Activated T-helper 17 cell treated with anti-CD3 and anti-CD28 coated beads, Interleukin-2, amount 50 U/mL, for 72 hours (primary cell): ENCODE data around the gene JOSD2. TPM values are rescaled to one million over a fixed set of nuclear protein-coding genes. Genes with fewer than 3 reads are reported as not detected.
"Not testable (repeated sequence)": the region's sequence is repeated elsewhere in the genome, so short reads cannot be mapped to it uniquely, and the experiment has no call there.

ENCODE experiments used
- ATAC-seq: fragments of 150-1000 bp; cut with Tn5 transposase; replicated peaks from 2 replicates; pipeline ENCODE4 v1.10.0; 2021; ENCODE audit warnings: mild to moderate bottlenecking, moderate library complexity
- H3K27ac Mint-ChIP-seq: one replicate; pipeline ENCODE4 v1.8.0; 2022; ENCODE audit warnings: mixed read lengths
- H3K27me3 Mint-ChIP-seq: one replicate; pipeline ENCODE4 v1.8.0; 2022; ENCODE audit warnings: mixed read lengths
- H3K36me3 Mint-ChIP-seq: one replicate; pipeline ENCODE4 v1.8.0; 2022; ENCODE audit warnings: low read depth, mild to moderate bottlenecking, mixed read lengths
- H3K4me1 Mint-ChIP-seq: one replicate; pipeline ENCODE4 v1.8.0; 2022; ENCODE audit warnings: mixed read lengths
- H3K4me3 Mint-ChIP-seq: one replicate; pipeline ENCODE4 v1.8.0; 2022; ENCODE audit warnings: mild to moderate bottlenecking, mixed read lengths
- H3K9me3 Mint-ChIP-seq: one replicate; pipeline ENCODE4 v1.8.0; 2022; ENCODE audit warnings: mixed read lengths
- total RNA-seq, 2 donors: library from RNA; stranded (reverse); gene quantifications; one replicate each; pipeline ENCODE4 v1.2.3, GENCODE V29; 2022

JOSD2 gene
- total RNA-seq, 2 donors from 2014 or later: 37.5 to 45.8 TPM

DNA sequence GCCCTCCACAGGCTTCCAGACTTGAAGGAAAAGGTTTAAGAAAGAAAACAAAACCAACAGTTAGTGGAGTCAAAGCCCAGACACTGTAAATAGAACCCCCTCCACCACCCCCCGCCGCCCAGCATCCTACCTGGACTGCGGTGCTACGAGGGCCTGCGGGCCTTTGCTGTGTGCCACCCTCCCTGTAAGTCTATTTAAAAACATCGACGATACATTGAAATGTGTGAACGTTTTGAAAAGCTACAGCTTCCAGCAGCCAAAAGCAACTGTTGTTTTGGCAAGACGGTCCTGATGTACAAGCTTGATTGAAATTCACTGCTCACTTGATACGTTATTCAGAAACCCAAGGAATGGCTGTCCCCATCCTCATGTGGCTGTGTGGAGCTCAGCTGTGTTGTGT lies 28.1 kb downstream of the JOSD2 start:
- Mint-ChIP-seq H3K36me3 (peaks cover 69% of the 10 kb centered on the region), H3K4me3 (no peak overlapping the region), H3K9me3 (no peaks in the 10 kb centered on the region), H3K27ac (no peak overlapping the region), H3K27me3 (no peaks in the 10 kb centered on the region), H3K4me1 (no peaks in the 10 kb centered on the region)
- no peak for ATAC-seq

DNA sequence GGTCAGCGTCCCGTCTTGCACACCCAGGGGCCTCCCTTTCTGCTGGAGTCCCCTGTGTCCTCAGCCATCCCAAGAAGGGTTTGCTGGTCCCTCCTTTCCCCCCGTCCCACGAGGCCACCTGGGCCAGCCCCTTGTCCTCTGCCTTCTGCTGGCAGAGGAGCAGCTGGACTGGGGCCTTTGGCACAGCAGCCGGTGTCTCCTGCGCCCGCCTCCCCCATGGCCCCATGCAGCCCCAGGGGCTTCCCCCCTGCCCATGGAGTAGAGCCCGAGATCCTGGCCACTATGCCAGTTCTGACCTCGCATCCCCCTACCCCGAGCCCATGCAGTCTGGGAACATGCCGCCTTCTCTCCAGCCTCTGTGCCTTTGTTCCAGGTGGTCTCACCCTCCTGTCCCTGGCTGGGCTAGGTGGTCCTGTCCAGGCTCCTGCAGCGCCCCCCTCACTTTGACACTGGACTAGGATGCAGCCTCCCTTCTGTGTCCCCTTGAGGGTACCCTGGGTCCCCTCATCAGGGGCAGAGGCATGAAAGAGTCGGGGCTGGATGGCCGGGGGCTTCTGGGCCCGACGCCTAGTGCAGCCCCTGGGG lies 28.6 kb downstream of the JOSD2 start:
- Mint-ChIP-seq H3K4me3 (no peak overlapping the region), H3K36me3 (peaks cover 74% of the 10 kb centered on the region)

DNA sequence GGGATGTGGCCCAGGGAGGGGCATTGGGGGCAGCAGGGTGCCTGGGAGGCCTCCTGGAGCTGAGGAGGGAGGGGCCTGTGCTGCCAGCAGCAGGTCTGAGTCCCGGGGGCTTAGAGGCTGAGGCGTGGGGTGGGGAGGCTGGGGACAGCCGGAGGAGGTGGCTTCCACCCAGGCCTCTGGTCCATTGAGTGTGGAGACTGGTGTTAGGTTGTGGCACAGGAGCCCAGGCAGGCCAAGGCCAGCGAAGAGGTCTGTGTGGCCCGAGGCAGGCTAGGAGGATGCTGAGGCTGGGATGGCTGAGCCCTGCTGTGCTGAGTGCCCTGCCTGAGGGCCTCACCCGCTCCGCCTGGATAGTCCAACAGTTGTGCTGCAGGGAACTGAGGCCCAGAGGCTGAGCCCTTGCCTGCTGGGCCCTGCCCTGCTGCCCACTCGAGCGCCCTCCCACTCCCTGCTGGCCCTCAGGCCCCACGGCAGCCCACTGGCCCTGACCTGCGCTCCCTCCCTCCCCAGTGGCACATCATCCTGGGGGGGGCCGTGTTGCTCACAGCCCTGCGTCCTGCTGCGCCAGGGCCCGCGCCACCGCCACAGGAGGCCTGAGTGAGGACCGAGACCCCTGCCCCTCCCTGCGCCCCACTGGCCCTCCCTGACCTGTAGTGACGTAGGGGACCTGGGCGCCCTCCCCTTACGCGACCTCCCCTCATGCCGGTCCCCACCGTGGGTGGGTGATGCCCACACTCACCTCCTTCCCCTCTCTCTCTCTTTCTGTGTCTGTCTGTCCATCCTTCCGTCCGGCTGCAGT lies 29.4 kb downstream of the JOSD2 start:
- Mint-ChIP-seq H3K27me3 (no peaks in the 10 kb centered on the region), H3K36me3 (peaks cover 74% of the 10 kb centered on the region), H3K9me3 (no peaks in the 10 kb centered on the region), H3K4me1 (peaks cover 10% of the 10 kb centered on the region), H3K27ac (peak overlapping the region; percentile 19), H3K4me3 (no peak overlapping the region)
- no peak for ATAC-seq

More for the DNA sequence above, 28.6 kb downstream of the JOSD2 start:
- H3K27ac Mint-ChIP-seq: no peak overlapping the region
- no peaks in the 10 kb centered on the region for H3K9me3 Mint-ChIP-seq
- ATAC-seq: no peak
- peaks cover 5% of the 10 kb centered on the region for H3K4me1 Mint-ChIP-seq
- no peaks in the 10 kb centered on the region for H3K27me3 Mint-ChIP-seq

DNA sequence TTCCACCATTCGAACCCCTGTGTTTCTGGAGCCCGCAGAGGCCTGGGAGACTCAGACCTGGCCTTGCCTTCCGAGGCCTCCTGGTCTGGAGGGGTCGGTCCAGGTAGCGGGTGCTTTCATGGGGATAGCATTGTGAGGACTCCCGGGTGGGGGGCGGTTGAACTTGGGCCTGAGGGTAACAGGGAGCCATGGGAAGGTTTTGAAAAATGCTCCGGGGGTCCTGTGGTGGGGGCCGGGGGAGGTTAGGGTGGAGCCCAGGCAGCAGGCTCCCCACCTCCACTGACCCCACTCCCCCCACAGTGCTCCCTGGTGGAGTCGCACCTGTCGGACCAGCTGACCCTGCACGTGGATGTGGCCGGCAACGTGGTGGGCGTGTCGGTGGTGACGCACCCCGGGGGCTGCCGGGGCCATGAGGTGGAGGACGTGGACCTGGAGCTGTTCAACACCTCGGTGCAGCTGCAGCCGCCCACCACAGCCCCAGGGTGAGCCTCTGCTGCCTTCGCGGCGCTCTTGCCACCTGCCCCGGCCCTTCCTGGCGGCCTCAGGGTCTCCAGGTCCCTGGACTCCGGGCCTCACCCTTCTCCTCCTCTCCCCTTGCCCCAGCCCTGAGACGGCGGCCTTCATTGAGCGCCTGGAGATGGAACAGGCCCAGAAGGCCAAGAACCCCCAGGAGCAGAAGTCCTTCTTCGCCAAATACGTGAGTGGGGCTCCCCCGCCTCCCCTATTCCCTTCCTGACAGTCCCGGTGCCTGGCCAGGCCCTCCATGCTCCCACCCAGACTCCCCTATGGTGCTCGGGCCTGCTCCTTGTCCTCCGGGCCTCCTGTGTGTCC lies 30.5 kb downstream of the JOSD2 start:
- Mint-ChIP-seq H3K4me1 (peaks cover 12% of the 10 kb centered on the region), H3K9me3 (no peaks in the 10 kb centered on the region), H3K4me3 (no peak overlapping the region), H3K27ac (peak overlapping the region; percentile 19), H3K36me3 (peaks cover 78% of the 10 kb centered on the region), H3K27me3 (no peaks in the 10 kb centered on the region)
- ATAC-seq: no peak

DNA sequence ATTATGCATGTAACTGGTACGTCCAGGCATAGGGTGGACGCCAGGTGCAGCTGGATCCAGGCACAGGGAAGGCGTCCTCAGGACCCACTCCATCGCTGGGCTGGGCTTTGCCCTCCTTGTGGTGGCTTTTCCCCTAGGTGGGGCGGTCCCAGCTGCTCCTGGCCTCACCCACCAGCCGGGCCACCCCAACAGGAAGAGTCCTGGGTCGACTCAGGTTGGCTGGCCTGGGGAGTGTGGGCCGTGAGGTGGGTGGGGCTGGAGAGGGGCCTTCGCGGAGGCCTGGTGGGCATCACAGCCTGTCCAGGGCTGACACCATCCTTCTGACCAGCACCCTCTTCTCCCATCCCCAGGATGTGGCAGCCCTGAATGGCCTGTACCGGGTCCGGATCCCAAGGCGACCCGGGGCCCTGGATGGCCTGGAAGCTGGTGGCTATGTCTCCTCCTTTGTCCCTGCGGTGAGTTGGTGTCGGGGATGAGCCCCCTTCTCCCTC lies 31.2 kb downstream of the JOSD2 start:
- Mint-ChIP-seq H3K36me3 (peaks cover 71% of the 10 kb centered on the region), H3K27me3 (no peaks in the 10 kb centered on the region), H3K4me3 (no peak overlapping the region), H3K27ac (no peak overlapping the region), H3K4me1 (peaks cover 12% of the 10 kb centered on the region), H3K9me3 (no peaks in the 10 kb centered on the region)
- no peak for ATAC-seq

DNA sequence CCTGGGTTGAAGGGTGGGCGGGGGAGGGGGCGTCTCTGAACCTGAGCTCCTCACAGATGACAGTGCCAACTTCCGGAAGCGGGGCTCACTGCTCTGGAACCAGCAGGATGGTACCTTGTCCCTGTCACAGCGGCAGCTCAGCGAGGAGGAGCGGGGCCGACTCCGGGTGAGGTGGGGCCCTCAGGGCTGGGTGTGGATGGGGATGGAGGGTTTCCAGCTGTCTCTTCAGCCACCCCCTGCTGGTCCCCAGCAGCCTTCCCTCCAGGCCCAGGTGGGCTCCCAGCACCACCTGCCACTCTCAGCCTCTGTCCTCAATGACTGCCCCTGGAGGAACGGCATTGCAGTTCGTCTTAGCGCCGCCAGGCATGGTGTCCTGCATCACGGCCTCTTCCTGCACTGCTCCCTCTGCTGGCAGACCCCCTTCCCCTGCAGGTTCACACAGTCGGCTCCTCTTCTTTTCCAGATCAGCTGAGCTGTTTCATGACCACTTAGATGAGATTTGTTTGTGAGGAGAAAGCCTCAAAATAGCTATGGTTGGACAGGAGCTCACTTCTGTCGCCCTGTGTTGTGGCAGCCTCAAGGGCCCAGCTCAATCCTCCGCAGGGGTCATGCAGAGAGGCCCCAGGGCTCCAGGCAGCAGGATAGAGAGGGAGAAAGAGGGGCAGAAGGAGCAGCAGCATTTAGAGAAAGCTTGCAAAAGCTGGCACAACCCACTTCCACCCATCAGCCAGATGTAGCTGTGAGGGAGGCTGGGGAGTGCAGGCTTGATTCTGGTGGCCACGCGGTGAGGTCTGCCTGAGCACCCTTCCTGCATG lies 31.9 kb downstream of the JOSD2 start:
- Mint-ChIP-seq H3K4me3 (no peak overlapping the region), H3K4me1 (peaks cover 12% of the 10 kb centered on the region), H3K27me3 (no peaks in the 10 kb centered on the region), H3K9me3 (no peaks in the 10 kb centered on the region), H3K36me3 (peaks cover 65% of the 10 kb centered on the region), H3K27ac (no peak overlapping the region)
- ATAC-seq: no peak

DNA sequence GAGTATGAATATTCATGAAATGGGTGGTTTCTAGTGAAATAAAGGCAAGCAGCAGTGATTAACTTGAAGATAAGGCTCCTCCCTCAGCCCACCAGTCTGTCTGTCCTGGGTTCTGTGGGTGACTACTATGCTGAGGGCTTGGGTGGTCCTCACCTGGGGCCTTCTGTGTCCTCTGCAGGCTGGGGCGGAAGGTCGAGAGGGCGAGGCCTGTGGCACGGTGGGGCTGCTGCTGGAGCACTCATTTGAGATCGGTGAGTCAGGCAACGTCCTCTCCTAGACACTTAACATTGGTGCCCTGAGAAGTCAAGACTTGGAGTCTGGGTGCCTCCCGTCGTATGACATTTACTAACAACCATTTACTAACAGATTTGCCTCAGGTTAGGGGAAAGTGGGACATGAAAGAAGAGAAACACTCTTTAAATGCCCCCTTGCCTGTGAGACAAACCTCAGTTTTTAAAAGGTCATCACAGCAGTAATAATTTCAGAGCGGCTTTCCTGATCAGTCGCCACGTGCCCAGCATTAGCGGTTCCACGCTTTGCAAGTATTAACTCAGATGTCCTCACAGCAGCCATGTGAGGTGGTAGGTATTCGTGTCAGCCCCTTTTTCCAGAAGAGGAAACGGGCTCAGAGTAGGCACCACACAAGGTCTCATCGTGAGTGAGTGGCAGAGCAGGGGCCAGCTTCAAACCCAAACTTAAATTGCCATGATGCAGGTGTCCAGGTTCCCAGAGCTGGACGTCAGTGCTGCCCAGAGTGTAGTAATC lies 33.1 kb downstream of the JOSD2 start:
- Mint-ChIP-seq H3K4me1 (peaks cover 12% of the 10 kb centered on the region), H3K9me3 (no peaks in the 10 kb centered on the region), H3K27me3 (no peaks in the 10 kb centered on the region), H3K36me3 (peaks cover 53% of the 10 kb centered on the region), H3K4me3 (peak overlapping the region; percentile 99), H3K27ac (peak overlapping the region; percentile 16)
- ATAC-seq: no peak

DNA sequence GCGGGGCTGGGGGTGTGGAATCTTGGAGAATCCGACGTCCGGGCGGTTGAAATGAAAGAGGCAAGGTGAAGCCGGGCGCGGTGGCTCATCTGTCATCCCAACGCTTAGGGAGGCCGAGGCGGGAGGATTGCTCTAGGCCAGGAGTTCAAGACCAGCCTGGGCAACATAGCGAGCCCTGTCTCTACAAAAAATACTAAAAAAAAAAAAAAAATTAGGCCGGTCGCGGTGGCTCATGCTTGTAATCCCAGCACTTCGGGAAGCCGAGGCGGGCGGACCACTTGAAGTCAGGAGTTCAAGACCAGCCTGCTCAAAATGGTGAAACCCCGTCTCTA lies 34.1 kb downstream of the JOSD2 start:
- Mint-ChIP-seq H3K4me3 (peak overlapping the region; percentile 99), H3K9me3 (no peaks in the 10 kb centered on the region), H3K27me3 (no peaks in the 10 kb centered on the region), H3K36me3 (peaks cover 45% of the 10 kb centered on the region), H3K27ac (peak overlapping the region; percentile 98), H3K4me1 (peaks cover 12% of the 10 kb centered on the region)
- ATAC-seq: no peak

DNA sequence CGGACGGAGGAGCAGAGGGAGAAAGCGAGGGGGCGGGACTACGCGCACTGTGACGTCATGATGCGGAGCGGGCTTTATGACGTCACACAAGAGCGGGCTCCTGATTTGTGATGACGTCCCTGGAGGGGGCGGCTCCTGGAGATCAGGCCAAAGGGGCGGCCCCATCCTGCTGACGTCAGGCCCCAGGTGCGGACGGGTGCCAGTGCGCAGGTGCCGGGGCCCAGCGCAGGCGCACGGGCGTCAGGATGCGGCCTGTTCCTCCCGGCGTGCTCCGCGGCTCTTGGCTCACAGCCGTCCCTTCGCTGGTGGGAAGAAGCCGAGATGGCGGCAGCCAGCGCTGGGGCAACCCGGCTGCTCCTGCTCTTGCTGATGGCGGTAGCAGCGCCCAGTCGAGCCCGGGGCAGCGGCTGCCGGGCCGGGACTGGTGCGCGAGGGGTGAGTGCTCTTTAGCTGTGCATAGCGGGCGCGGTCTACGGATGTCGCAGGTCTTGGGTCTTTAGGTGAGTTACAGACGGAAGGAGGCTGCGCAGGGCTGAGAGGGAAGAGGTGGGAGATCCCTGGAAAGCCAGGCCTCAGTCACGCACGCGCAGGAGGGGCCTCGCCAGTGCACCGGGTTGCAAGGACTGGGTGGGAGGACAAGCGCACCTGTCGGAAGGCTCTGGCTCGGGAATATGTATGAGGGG lies 34.6 kb downstream of the JOSD2 start, which contains the start of the genes EMC10 and GARIN5A:
EMC10 (plus strand) TSS at position 284 of the 683 bp plus-strand sequence; CDS start at position 322, 38 bp downstream.
GARIN5A (minus strand) TSS at position 625 of the 683 bp plus-strand sequence; CDS start at position 165, 460 bp downstream.
- Mint-ChIP-seq H3K27me3 (no peaks in the 10 kb centered on the region), H3K4me1 (peaks cover 12% of the 10 kb centered on the region), H3K27ac (peak within 1 kb of the TSS; percentile 98), H3K4me3 (peak within 1 kb of the TSS; percentile 99), H3K9me3 (no peaks in the 10 kb centered on the region), H3K36me3 (peaks cover 45% of the 10 kb centered on the region)
- peak; percentile 98 for ATAC-seq

DNA sequence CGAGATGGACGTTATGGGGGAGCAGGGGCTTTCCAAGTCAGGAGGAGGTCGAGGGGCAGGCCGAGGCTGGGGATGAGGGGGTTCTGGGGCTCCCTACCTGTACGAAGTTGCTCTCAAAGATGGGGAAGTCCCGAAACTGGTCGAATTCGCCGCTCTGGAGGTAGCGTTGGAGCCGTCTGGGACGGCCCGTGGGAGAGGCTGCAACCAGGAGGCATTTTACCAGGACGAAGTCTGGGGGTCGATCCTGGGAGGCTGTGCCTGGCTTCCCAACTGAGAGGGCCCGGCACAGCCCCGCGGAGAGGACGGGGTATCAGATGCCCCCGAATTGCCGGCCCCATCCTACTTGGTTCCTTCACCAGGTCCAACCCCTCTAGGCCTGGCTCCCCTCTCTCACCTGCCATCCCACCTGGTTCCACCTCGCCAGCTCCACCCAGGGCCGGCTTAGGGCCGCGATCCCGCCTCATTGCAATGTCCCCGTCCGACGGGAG lies 35.2 kb downstream of the JOSD2 start:
- Mint-ChIP-seq H3K36me3 (peaks cover 39% of the 10 kb centered on the region), H3K4me3 (peak overlapping the region; percentile 99), H3K27ac (peak overlapping the region; percentile 98), H3K27me3 (no peaks in the 10 kb centered on the region), H3K4me1 (peaks cover 12% of the 10 kb centered on the region), H3K9me3 (no peaks in the 10 kb centered on the region)
- ATAC-seq: no peak

DNA sequence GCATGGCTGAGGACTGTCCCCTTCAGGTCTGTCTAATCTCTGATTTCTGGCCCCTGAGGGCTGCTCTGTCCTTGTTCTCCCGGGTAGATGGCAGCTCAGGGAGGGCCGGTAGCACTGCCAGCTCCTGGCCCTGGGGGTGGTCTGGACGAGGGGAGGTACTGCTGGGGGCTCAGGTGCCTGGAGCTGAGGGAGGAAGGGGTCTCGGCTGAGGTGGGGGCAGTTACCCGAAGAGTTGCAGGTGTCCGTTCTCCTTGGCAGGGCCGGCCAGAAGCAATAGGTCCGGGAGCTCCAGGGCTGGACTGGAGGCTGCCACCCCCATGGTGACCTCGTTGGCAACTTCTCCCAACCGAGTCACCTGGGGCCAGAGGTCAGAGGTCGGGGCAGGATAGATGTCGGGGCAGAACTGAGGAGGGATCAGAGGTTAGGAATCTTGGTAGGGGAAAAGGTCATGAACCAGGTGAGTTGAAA lies 35.9 kb downstream of the JOSD2 start:
- ATAC-seq: no peak
- no peaks in the 10 kb centered on the region for H3K9me3 Mint-ChIP-seq
- H3K27ac Mint-ChIP-seq: peak overlapping the region; percentile 98
- H3K36me3 Mint-ChIP-seq: peaks cover 36% of the 10 kb centered on the region
- peak overlapping the region; percentile 99 for H3K4me3 Mint-ChIP-seq
- H3K4me1 Mint-ChIP-seq: peaks cover 12% of the 10 kb centered on the region
- H3K27me3 Mint-ChIP-seq: no peaks in the 10 kb centered on the region

DNA sequence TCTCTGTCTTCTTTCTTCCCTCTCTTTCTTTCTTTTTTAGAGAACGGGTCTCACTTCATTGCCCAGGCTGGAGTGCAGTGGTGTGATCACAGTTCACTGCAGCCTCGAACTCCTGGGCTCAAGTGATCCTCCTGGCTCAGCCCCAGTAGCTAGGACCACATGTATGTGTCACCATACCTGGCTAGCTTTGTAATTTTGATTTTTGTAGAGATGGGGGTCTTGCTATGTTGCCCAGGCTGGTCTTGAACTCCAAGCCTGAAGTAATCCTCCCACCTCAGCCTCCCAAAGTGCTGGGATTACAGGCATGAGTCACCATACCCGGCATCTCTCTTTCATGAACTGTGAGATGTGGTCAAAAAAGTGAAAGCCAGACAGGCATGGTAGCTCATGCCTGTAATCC lies 37.7 kb downstream of the JOSD2 start:
- H3K36me3 Mint-ChIP-seq: peaks cover 24% of the 10 kb centered on the region
- not testable (repeated sequence) for H3K9me3 Mint-ChIP-seq, H3K4me3 Mint-ChIP-seq, H3K27me3 Mint-ChIP-seq, ATAC-seq
- H3K27ac Mint-ChIP-seq: peak overlapping the region; percentile 48
- peaks cover 12% of the 10 kb centered on the region for H3K4me1 Mint-ChIP-seq
